Measurements from ENCODE around the gene ALK. TPM values are rescaled to one million over a fixed set of nuclear protein-coding genes. Genes with fewer than 3 reads are reported as not detected.

Gene ALK
- total and polyA plus RNA-seq, 3 experiments from 2014 or later = not detected

DNA sequence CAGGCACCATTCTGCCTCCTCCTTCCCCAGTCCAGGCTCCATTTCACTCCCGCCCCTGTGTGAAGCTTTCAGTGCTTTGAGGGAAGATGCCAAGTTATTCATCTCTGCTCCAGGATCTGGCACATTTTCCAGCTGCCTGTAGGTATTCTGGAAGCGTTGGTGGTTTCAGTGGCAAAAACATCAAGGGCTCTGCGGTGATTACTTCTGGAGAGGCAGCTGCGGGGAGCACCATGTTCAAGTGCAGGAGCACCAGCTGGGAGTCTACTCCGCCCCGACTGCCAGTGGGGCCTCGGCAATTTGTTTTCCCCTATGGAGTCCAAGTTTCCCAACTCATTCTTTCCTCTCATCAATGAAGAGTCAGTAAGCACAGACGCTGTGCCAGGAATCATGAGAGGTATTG lies 594.5 kb downstream of the ALK start:
- peaks cover 5 to 9% (median 8%) of the 10 kb centered on the region in 3 donors for H3K4me1 Mint-ChIP-seq
- no peak overlapping the region for H3K27ac Mint-ChIP-seq
- Histone ChIP-seq H3K27ac (ENCODE audit: low read depth, low read length) (no peak overlapping the region), H3K4me1 (ENCODE audit: insufficient read depth, low read length) (no peaks in the 10 kb centered on the region), H3K27me3 (ENCODE audit: insufficient read depth, low read length, poor library complexity, severe bottlenecking) (no peaks in the 10 kb centered on the region), H3K36me3 (ENCODE audit: insufficient read depth, low read length) (no peaks in the 10 kb centered on the region), H3K9me3 (ENCODE audit: low read length) (no peaks in the 10 kb centered on the region), H3K4me3 (ENCODE audit: low read length) (no peak overlapping the region)
- H3K9me3 Mint-ChIP-seq = no peaks in the 10 kb centered on the region
- H3K4me3 Mint-ChIP-seq = no peak overlapping the region
- no peak for DNase-seq
- CTCF ChIA-PET = no interaction called here
- no peaks in the 10 kb centered on the region for H3K27me3 Mint-ChIP-seq
- POLR2A ChIA-PET = no interaction called here
- H3K36me3 Mint-ChIP-seq = no peaks in the 10 kb centered on the region

DNA sequence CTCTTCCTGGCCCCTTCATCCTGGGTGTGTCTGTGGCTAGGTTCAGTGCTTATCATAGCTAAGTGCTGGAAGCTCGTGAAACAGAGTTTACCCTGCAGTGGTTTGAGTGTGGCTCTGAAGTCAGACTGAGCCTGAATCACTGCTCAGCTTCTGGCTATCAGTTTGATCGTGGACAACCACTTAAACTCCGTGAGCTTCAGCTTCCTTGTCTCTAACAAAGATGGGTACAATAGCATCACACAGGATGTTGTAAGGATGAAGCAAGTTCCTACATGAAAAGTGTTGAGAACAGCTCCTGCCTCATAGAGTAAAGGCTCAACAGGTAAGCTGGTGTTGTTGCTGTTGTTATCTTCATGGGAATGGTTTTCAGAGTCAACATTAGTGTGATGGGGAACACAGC lies 595.8 kb downstream of the ALK start:
- Mint-ChIP-seq H3K4me3 (no peak overlapping the region), H3K9me3 (no peaks in the 10 kb centered on the region), H3K36me3 (no peaks in the 10 kb centered on the region), H3K27me3 (peaks cover 0 to 2% of the 10 kb centered on the region in 2 donors), H3K4me1 (peaks cover 5 to 9% (median 8%) of the 10 kb centered on the region in 3 donors), H3K27ac (peak overlapping the region in 1 of 8 donors; percentile 4)
- Histone ChIP-seq H3K4me3 (ENCODE audit: low read length) (no peak overlapping the region), H3K9me3 (ENCODE audit: low read length) (no peaks in the 10 kb centered on the region), H3K4me1 (ENCODE audit: insufficient read depth, low read length) (no peaks in the 10 kb centered on the region), H3K27ac (ENCODE audit: low read depth, low read length) (no peak overlapping the region), H3K27me3 (ENCODE audit: insufficient read depth, low read length, poor library complexity, severe bottlenecking) (no peaks in the 10 kb centered on the region), H3K36me3 (ENCODE audit: insufficient read depth, low read length) (no peaks in the 10 kb centered on the region)
- DNase-seq = no peak
- ChIA-PET CTCF (no interaction called here), POLR2A (interaction anchor here (0.5 kb wide), 1 partner anchor 357 kb away, joined by 4 read pairs; no protein-coding TSS in a partner anchor)

DNA sequence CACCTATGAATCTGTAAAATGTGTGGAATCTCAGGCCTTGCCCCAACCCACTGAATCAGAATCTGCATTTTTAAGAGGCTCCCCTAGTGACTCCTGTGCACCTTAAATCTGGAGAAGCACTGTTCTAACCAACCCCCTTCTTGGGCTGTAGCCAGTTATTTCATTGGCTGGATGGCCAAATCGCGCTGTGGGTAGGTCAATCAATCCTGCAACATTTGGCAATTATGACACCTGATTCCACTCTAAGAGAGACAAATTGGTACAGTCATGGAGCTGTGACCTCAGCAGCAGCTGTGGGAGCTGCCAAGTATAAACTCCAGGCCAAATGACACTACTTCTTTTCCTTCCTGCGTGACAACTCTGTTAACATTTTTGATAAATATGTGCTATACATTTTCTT lies 597.4 kb downstream of the ALK start:
- Mint-ChIP-seq H3K4me1 (peaks cover 5 to 9% (median 8%) of the 10 kb centered on the region in 3 donors), H3K36me3 (no peaks in the 10 kb centered on the region), H3K27ac (no peak overlapping the region), H3K4me3 (no peak overlapping the region), H3K27me3 (peaks cover 2 to 17% of the 10 kb centered on the region in 2 donors), H3K9me3 (no peaks in the 10 kb centered on the region)
- Histone ChIP-seq H3K36me3 (ENCODE audit: insufficient read depth, low read length) (no peaks in the 10 kb centered on the region), H3K9me3 (ENCODE audit: low read length) (no peaks in the 10 kb centered on the region), H3K27me3 (ENCODE audit: insufficient read depth, low read length, poor library complexity, severe bottlenecking) (no peaks in the 10 kb centered on the region), H3K4me1 (ENCODE audit: insufficient read depth, low read length) (no peaks in the 10 kb centered on the region), H3K27ac (ENCODE audit: low read depth, low read length) (peak overlapping the region; percentile 7), H3K4me3 (ENCODE audit: low read length) (no peak overlapping the region)
- POLR2A ChIA-PET = no interaction called here
- CTCF ChIA-PET = interaction anchor here (1.3 kb wide), 1 partner anchor 14 kb away, joined by 3 read pairs; no protein-coding TSS in a partner anchor
- no peak for DNase-seq

DNA sequence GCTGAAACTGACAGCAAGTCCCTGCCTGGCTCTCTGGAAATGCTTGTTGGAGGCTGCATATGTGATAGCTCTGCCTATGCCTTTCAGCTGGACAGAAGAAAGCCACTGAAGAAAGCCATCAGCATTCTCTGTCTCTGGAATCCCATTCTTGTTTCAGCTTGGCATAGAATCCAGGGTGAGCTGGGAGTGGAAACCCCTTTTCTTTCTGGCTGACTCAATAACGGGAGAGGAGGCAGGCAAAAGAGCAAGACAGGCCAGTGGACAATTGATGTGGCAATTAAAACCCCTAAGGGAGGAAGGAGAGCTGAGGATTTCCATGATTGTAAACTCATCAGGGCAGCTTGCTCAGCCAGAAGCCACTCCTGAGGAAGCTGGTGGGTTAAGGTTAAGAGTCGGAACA lies 598.1 kb downstream of the ALK start:
- Mint-ChIP-seq H3K27me3 (peaks cover 4 to 18% of the 10 kb centered on the region in 2 donors), H3K4me3 (no peak overlapping the region), H3K4me1 (peaks cover 5 to 9% (median 8%) of the 10 kb centered on the region in 3 donors), H3K9me3 (no peaks in the 10 kb centered on the region), H3K27ac (peak overlapping the region in 1 of 8 donors; percentile 61), H3K36me3 (no peaks in the 10 kb centered on the region)
- H3K4me3 ChIP-seq (ENCODE audit: low read length) = no peak overlapping the region
- DNase-seq = no peak
- H3K27me3 ChIP-seq (ENCODE audit: insufficient read depth, low read length, poor library complexity, severe bottlenecking) = no peaks in the 10 kb centered on the region
- no peaks in the 10 kb centered on the region for H3K4me1 ChIP-seq (ENCODE audit: insufficient read depth, low read length)
- POLR2A ChIA-PET = no interaction called here
- H3K9me3 ChIP-seq (ENCODE audit: low read length) = no peaks in the 10 kb centered on the region
- CTCF ChIA-PET = interaction anchor here (1.3 kb wide), 1 partner anchor 14 kb away, joined by 3 read pairs; no protein-coding TSS in a partner anchor
- H3K27ac ChIP-seq (ENCODE audit: low read depth, low read length) = no peak overlapping the region
- H3K36me3 ChIP-seq (ENCODE audit: insufficient read depth, low read length) = no peaks in the 10 kb centered on the region

DNA sequence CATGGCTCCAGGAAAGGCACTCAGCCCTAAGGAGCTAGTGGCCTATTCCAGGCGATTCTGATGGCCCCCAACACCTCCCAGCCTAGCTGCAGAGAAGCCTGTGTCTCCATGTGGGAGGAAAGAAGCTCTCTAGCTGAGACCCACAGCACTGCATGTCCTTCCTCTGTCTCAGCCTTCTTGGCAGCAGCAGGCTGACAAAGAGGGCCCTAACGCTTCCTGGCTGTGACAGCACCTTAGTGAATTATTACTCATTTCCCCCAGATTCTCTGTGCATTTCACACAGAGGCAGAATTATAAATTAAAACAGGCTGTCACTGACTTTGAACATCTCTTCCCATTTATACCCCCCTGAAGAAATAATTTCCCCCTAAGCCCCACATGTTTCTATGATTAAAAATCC lies 599.4 kb downstream of the ALK start:
- POLR2A ChIA-PET = no interaction called here
- H3K9me3 ChIP-seq (ENCODE audit: low read length) = no peaks in the 10 kb centered on the region
- Mint-ChIP-seq H3K4me1 (peaks cover 8 to 11% (median 9%) of the 10 kb centered on the region in 3 donors), H3K4me3 (no peak overlapping the region), H3K9me3 (no peaks in the 10 kb centered on the region), H3K27ac (peak overlapping the region in 2 of 8 donors; percentile 20 to 71), H3K36me3 (no peaks in the 10 kb centered on the region), H3K27me3 (peaks cover 6 to 18% of the 10 kb centered on the region in 2 donors)
- no peaks in the 10 kb centered on the region for H3K4me1 ChIP-seq (ENCODE audit: insufficient read depth, low read length)
- CTCF ChIA-PET = interaction anchor here (1.1 kb wide), 1 partner anchor 13 kb away, joined by 4 read pairs; no protein-coding TSS in a partner anchor
- no peak for DNase-seq
- no peak overlapping the region for H3K27ac ChIP-seq (ENCODE audit: low read depth, low read length)
- no peaks in the 10 kb centered on the region for H3K27me3 ChIP-seq (ENCODE audit: insufficient read depth, low read length, poor library complexity, severe bottlenecking)
- no peaks in the 10 kb centered on the region for H3K36me3 ChIP-seq (ENCODE audit: insufficient read depth, low read length)
- no peak overlapping the region for H3K4me3 ChIP-seq (ENCODE audit: low read length)

DNA sequence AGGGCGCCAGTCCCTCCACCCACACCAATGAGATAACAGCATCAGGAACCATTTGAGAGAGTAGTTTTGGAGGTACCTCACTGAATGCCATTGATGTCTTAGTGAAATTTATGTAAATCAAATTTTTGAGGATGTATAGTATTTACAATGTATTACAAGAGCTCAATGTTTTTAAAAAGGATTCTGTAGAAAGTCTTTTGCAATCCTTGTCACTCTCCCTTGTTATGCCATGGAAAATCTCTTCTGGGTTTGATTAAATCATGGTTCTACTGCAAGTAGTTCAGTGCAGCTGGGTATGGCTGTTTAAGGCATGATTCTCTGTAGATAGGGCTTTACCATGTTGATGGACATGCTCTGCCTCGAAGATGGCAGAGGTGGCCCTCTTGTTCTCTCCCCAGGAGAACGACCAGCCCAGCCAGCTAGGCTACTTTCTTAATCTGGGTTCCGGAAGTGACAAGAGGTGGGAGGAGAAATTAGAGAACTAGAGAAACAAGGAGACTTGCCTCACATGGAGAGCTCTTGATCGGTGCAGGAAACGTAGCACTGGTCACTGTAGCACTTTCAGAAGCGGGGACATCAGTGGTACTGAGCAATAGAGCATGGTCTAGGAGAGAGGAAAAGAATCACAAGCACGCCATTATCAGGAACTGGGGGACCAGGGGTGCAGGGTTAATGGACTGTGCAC lies 603.4 kb downstream of the ALK start:
- Histone ChIP-seq H3K27me3 (ENCODE audit: insufficient read depth, low read length, poor library complexity, severe bottlenecking) (no peaks in the 10 kb centered on the region), H3K4me3 (ENCODE audit: low read length) (no peak overlapping the region), H3K9me3 (ENCODE audit: low read length) (no peaks in the 10 kb centered on the region), H3K36me3 (ENCODE audit: insufficient read depth, low read length) (no peaks in the 10 kb centered on the region), H3K27ac (ENCODE audit: low read depth, low read length) (no peak overlapping the region), H3K4me1 (ENCODE audit: insufficient read depth, low read length) (peaks cover 15% of the 10 kb centered on the region)
- ChIA-PET POLR2A (no interaction called here), CTCF (interaction anchor here (3.3 kb wide), 1 partner anchor 8 kb away, joined by 12 read pairs; no protein-coding TSS in a partner anchor)
- no peaks in the 10 kb centered on the region for H3K9me3 Mint-ChIP-seq
- no peak for DNase-seq
- no peak overlapping the region for H3K4me3 Mint-ChIP-seq
- peaks cover 6 to 18% of the 10 kb centered on the region in 2 donors for H3K27me3 Mint-ChIP-seq
- no peaks in the 10 kb centered on the region for H3K36me3 Mint-ChIP-seq
- H3K4me1 Mint-ChIP-seq = peaks cover 32 to 33% (median 33%) of the 10 kb centered on the region in 3 donors
- H3K27ac Mint-ChIP-seq = no peak overlapping the region

DNA sequence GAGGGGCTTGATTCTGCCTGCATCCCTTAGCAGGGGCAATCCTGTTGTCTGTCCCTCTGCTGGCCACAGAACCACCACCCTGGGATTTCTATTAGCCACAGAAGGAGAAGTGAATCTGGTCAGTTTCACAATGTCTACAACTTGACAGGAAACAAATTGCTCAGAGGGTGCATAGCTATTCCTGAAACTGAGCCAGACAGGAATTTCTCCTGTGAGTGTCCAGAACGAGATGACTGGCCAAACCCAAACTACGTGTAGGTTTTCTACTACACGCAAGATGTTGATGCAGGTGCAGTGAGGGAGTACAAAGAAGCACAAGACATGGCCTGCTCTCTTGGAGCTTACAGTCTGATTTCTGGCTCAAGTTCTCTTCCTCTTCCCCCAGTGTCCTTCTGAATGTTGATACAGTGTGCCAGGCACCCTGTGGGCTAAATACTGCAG lies 604.3 kb downstream of the ALK start:
- Mint-ChIP-seq H3K9me3 (no peaks in the 10 kb centered on the region), H3K4me1 (peaks cover 32 to 33% (median 33%) of the 10 kb centered on the region in 3 donors), H3K36me3 (no peaks in the 10 kb centered on the region), H3K4me3 (no peak overlapping the region), H3K27ac (peak overlapping the region in 2 of 8 donors; percentile 47 to 66), H3K27me3 (peaks cover 6 to 18% of the 10 kb centered on the region in 2 donors)
- Histone ChIP-seq H3K27me3 (ENCODE audit: insufficient read depth, low read length, poor library complexity, severe bottlenecking) (no peaks in the 10 kb centered on the region), H3K36me3 (ENCODE audit: insufficient read depth, low read length) (no peaks in the 10 kb centered on the region), H3K4me1 (ENCODE audit: insufficient read depth, low read length) (peaks cover 15% of the 10 kb centered on the region), H3K9me3 (ENCODE audit: low read length) (no peaks in the 10 kb centered on the region), H3K4me3 (ENCODE audit: low read length) (no peak overlapping the region), H3K27ac (ENCODE audit: low read depth, low read length) (no peak overlapping the region)
- ChIA-PET POLR2A (no interaction called here), CTCF (no interaction called here)
- no peak for DNase-seq

DNA sequence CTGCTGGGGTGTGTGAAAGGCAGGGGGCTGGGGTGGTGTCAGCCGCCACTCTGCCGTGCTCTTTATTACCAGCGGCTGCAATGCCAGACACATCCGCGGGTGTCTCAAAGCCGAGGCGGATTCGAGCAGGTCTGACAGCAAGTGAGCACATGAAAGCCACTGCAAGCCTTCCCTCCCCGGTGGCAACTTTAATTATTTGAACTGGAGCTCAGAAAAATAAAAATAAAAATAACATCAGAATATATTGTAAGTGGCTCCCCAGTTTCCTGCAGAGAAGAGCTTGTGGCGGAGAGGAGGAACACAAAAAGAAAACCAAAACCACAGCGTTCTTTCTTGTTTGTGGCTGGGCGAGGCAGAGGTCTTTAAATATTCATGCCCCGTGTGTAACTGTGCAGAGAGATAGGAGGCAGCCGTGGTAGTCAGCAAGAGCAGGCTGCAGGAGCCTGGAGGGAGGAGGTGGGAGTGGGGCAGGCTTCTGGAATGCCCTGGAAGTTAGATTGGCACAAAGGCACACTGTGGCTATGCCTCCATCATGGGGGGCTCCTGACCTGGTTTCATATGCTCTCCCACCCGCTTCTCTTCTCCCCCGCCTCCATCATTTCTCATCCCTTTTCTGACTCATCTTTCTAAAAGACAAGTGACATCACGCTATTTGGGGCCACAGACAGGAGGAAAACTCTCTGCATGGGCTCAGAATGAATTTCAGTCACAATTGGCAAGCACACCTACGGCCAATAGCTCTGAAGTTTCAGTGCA lies 606.4 kb downstream of the ALK start:
- Mint-ChIP-seq H3K9me3 (no peaks in the 10 kb centered on the region), H3K27ac (peak overlapping the region; percentile 0 to 87 (median 81)), H3K4me3 (peak overlapping the region; percentile 22 to 91 (median 80)), H3K36me3 (no peaks in the 10 kb centered on the region), H3K27me3 (peaks cover 9 to 16% of the 10 kb centered on the region in 2 donors), H3K4me1 (peaks cover 33 to 35% (median 33%) of the 10 kb centered on the region in 3 donors)
- CTCF ChIA-PET = no interaction called here
- peak; percentile 40 to 76 (median 47) for DNase-seq
- no peaks in the 10 kb centered on the region for H3K9me3 ChIP-seq (ENCODE audit: low read length)
- H3K4me3 ChIP-seq (ENCODE audit: low read length) = peak overlapping the region; percentile 19
- no peak overlapping the region for H3K27ac ChIP-seq (ENCODE audit: low read depth, low read length)
- no peaks in the 10 kb centered on the region for H3K27me3 ChIP-seq (ENCODE audit: insufficient read depth, low read length, poor library complexity, severe bottlenecking)
- peaks cover 15% of the 10 kb centered on the region for H3K4me1 ChIP-seq (ENCODE audit: insufficient read depth, low read length)
- no peaks in the 10 kb centered on the region for H3K36me3 ChIP-seq (ENCODE audit: insufficient read depth, low read length)
- POLR2A ChIA-PET = no interaction called here
